ENCODE results near the gene C16orf96.
A peak's percentile ranks its signal among the peaks of the same experiment; 100 is the strongest.

The C16orf96 gene

GRCh38 chr16:4525634-4526277 is 30.4 kb upstream of the C16orf96 start:
- no peak for DNase-seq

DNA sequence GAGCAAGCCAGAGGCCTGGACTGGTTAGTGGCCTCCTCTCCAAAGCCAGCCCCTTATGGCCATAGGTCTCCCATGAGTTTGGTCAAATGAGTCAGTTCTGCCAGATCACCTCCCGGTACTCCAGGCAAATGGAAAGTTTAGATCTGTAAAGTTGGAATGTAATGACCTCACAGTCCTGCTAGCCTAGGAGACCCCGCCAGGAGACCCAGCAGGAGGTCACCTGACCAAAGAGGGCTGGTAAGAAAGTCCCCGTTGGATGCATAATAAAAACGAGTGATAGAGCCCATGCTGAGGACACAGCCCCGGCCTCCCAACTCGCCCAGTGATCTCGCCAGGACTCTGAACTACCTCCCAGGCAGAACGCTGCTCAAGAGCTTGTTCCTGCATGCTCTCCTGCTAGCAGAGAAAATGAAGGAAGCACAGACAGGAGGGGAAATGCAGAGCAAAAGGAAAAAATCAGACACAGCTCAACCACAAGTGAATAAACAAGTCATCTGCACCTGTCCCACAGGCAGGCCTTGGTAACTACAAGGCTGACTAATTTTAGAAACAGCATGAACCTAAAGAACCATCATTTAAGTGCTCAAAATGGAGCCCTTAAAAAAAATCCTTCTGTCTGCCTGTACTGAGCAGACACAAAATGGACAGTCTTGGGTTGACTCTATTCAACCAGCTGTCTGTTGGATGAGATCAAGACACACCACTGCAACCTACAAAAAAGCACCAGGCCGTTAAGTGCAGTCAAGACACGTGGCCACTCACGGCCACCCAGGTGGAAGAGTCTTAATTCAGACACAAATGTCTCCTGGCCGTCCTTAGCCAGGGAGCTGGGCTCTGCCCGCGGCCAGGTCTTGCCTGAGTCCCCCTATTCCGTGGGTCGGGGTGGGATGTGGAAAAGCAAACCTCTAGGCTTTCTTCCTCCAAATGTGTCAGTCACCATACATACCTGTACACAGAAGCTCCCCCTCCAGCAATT is 26.8 kb upstream of the C16orf96 start:
- no peak for DNase-seq

- DNase-seq = no peak
These were observed 24.3 kb upstream of the C16orf96 start for GRCh38 chr16:4531811-4532210.

- DNase-seq = no peak
These were observed 23.9 kb upstream of the C16orf96 start for GRCh38 chr16:4532238-4532637.

DNA sequence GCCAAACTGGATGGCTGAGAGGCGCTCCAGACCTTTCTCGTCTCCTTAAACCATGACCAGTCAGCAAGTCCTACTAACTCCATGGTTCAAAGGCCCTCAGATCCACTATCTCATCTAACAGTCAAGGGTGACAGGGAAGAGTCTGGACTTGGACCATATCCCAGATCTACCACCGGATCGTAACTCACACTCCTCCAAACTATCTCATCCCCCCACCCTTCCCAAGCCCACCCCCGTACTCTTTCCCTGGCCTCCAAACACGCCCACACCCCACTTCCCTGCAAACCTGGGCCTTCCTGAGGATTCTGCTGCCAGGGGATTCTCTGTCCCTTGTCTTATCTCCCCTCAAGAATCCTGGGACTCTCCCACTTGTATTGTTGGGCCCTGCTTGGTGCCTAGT is 22.6 kb upstream of the C16orf96 start:
- DNase-seq = no peak

DNA sequence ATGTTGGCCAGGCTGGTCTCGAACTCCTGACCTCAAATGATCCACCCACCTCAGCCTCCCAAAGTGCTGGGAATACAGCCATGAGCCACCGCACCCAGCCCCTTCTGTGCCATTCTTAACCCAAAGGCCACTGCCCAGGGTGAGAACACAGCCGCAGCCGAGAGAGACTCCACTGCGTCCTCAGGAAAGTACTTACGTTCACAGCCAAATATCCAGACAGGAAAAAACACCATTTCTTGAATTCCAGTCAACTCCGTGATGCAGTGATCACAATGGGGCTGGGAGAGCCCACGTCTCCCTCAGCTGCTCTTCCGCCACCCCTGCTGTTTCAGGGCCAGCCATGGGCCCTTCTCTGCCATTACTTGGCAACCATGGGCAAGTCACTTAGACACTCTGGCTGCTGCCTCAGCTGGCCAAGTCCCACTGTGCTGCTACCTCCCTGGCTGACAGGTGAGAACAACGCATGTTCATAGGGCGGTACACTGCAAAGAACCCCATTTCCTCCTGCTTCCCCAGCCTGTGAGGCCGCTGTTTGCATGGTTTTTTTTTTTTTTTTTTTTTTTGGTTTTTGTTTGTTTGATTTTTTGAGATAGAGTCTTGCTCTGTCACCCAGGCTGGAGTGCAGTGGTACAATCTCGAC is 21.9 kb upstream of the C16orf96 start:
- no peak for DNase-seq

GRCh38 chr16:4535627-4536108 is 20.5 kb upstream of the C16orf96 start:
- no peak for DNase-seq

DNA sequence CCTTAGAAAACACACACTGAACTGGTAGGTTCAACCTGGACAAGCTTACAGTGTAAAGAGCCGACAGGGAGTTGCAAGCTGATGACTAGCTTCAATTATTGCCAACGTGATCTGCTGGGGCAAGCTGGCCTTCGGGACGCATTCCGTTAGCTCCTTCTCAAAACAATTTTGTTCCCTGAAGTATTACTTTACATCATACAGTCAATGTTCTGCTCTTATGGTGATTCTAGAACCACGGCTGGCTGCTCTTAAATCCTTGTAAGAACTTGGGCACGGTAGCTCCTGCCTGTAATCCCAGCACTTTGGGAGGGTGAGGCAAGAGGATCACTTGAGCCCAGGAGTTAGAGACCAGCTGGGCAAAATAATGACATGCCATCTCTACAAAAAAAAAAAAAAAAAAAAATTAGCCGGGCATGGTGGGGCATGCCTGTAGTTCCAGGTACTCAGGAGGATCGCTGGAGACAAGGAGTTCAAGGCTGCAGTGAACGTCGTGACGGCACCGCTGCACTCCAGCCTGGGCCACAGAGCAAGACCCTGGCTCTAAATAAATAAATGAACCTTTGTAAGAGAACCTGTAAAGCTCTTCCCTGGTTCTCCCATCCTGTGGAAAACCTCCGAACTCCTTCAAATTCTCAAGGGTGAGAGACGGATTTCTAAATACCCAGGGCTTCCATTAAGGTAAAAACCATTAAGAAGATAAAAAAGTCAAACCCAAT is 19.6 kb upstream of the C16orf96 start:
- DNase-seq = no peak

GRCh38 chr16:4537376-4538343 is 18.5 kb upstream of the C16orf96 start:
- DNase-seq = no peak

DNA sequence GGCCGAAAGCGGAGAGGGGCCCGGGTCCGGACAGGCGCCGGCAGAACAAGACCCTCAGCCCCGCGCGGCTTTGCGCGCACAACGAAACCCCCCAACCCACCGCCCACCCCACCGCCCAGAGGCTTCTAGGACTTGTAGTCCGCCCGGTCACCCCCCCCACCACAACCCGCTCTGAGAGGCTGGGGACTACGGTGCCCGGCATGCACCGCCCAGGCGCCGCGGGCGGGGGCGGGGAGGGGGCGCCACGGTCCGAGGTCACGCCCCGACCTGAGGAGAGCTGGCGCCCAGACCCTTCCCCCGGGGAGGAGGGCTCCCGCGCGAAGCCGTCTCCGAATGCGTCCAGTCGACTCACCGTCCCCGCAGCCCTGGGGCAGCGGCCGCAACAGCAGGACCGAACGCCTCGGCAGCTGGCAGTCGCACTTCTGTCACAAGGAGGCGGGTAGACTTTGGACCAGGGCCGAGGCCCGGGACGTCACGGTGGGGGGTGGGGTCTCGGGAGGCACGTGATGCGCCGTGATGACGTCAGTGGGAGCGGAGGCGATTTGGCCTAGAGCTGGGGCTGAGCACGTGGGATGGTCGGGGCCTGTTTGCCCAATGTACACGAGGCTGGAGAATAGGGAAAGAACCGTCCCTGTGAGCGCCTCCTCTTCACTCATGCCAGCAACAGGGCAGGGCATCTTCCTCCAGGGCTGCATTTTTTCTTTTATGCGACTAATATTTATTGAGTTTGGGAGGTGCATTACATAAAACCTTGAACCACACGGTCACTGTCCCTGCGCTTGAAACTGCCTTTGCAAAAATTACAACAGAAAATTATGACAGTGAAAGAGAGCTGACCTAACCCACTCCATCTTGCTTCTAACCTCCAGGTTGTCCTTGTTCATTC is 17.5 kb upstream of the C16orf96 start, which contains the start of gene CDIP1:
Gene CDIP1 (minus strand): TSS at position 424 of the 886 bp plus-strand sequence. CDS start 24,643 bp downstream, outside the sequence.
- DNase-seq = peak; percentile 78

DNA sequence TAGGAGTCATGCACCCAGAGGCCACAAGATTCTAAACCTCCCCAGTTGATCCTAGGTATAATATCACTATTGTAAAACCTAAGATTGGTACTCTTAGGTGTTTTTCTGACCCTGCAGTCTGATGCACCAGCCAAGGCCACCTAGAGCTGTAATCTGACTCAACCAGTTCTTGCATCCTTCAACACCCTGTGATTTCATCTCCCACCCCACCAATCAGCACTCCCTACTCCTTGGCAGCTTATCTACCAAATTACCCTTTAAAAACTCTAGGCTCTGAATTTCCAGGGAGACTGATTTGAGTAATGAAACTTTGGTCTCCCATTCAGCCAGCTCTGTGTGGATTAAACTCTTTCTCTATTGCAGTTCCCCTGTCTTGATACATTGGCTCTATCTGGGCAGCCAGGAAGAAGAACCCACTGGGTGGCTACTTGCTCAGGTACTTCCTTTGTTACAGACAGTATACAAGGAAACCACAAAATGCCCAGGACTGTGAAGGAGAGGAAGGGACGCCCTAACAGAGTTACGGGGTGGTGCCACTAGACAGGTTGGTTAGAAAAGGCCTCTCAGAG is 16.3 kb upstream of the C16orf96 start:
- DNase-seq = no peak

- peak; percentile 47 for DNase-seq
These were observed 11.7 kb upstream of the C16orf96 start for GRCh38 chr16:4544473-4544872.

GRCh38 chr16:4548124-4548523 is 8.0 kb upstream of the C16orf96 start:
- no peak for DNase-seq

- DNase-seq = no peak
These were observed 5.5 kb upstream of the C16orf96 start for GRCh38 chr16:4550591-4550990.

- no peak for DNase-seq
These were observed 3.6 kb upstream of the C16orf96 start for GRCh38 chr16:4552541-4552940.

DNA sequence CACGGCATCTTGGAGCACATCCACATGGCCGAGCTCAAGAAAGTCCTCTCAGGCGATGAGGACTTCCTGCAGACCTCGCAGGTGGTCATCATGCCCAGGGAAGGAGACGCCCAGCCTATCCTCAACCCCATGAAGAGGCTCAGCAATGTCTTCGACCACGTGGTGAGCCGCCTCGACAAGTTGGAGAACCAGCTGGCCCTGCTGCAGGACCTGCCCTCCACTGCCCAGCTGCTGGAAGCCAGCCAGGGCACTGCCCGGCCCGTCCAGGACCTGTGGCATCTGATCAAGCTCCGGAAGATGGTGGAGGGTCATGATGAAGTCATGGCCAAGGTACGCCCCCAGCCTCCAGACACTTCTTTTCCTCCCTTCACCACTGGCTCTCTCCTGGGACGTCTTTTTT is 440 bp downstream of the C16orf96 start:
- DNase-seq = no peak

DNA sequence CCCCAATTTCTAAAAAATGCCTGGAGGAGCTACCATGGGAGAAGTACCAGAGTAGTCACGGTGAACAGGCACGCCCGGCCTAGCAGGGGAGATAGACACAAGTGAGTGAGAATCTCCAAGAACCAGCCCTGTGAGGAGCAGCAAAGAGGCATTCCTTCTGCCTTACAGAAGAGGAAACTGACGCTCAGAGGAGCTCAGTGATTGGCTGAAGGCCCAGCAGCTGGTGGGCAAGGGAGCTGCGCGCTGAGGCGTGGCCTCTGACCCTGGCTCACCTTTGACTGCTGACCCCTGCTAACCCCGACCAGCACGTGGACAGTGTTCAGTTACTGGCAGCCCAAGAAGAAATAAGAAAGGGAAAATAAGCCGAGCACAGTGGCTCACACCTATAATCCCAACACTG is 1.8 kb downstream of the C16orf96 start:
- no peak for DNase-seq

- DNase-seq = no peak
These were observed 5.5 kb downstream of the C16orf96 start for GRCh38 chr16:4561596-4561995.

- DNase-seq = no peak
These were observed 8.6 kb downstream of the C16orf96 start for GRCh38 chr16:4564661-4565267.

- DNase-seq = no peak
These were observed 10.0 kb downstream of the C16orf96 start for GRCh38 chr16:4566144-4566543.

Data from NCI-H510A treated with DMSO at 0.1 percent for 48 hours (cell line).